HL-60 (cell line): Measurements from ENCODE around the gene TMEM140. TPM values are rescaled to one million over a fixed set of nuclear protein-coding genes. Genes with fewer than 3 reads are reported as not detected.

Experiments
- DNase-seq, 2 experiments: peaks; one replicate each; pipeline ENCODE4 v3.0.0-alpha.2; 2010 to 2020; ENCODE audit warnings: low read depth in 1 of 2, low spot score in 1 of 2
- H3K27ac ChIP-seq: fragments of 250-450 bp; sonication (Bioruptor Pico); replicated peaks from 2 replicates; pipeline ENCODE4 v1.5.1; 2020; ENCODE audit warnings: mild to moderate bottlenecking, moderate library complexity
- H3K27me3 ChIP-seq: fragments of 250-450 bp; sonication (Bioruptor Pico); 2 replicates; pipeline ENCODE4 v1.5.1; 2021; ENCODE audit warnings: mild to moderate bottlenecking, moderate library complexity; ENCODE audit not compliant: insufficient read depth, poor library complexity, severe bottlenecking
- H3K4me3 ChIP-seq: replicated peaks from 2 replicates; pipeline ENCODE4 v1.5.1; 2011; ENCODE audit warnings: mild to moderate bottlenecking, control low read depth, low read length; ENCODE audit not compliant: insufficient read depth
- CTCF ChIP-seq: IDR thresholded peaks from one replicate; pipeline ENCODE4 v1.5.1; 2011; ENCODE audit warnings: low read length, control low read depth, inconsistent platforms; ENCODE audit not compliant: insufficient read depth
- GABPA ChIP-seq: IDR thresholded peaks from 2 replicates; pipeline ENCODE4 v1.6.1; 2012; ENCODE audit warnings: low read depth
- POLR2AphosphoS5 ChIP-seq: IDR thresholded peaks from 2 replicates; pipeline ENCODE4 v1.6.1; 2012; ENCODE audit warnings: low read depth
- REST ChIP-seq: IDR thresholded peaks from 2 replicates; pipeline ENCODE4 v1.6.1; 2012; ENCODE audit warnings: low read depth; ENCODE audit not compliant: insufficient replicate concordance
- SPI1 ChIP-seq: IDR thresholded peaks from 2 replicates; pipeline ENCODE4 v1.6.1; 2012; ENCODE audit warnings: low read depth, mild to moderate bottlenecking, borderline replicate concordance
- microRNA-seq: library from miRNA; unstranded; fragments of <30 nt; microRNA quantifications from one replicate; pipeline ENCODE4, GENCODE V29; 2018

Gene TMEM140

GRCh38 chr7:135215180-135215579 lies 67.3 kb downstream of the TMEM140 start:
- TF ChIP-seq SPI1 (no peak), REST (no peak)
- Histone ChIP-seq H3K27me3 (no peaks in the 10 kb centered on the region), H3K27ac (no peak overlapping the region), H3K4me3 (no peak overlapping the region)
- DNase-seq = no peak

- no peaks in the 10 kb centered on the region for H3K27me3 ChIP-seq
- no peak for DNase-seq
Observed at GRCh38 chr7:135215698-135216097, 67.8 kb downstream of the TMEM140 start.

More at GRCh38 chr7:135215698-135216097, 67.8 kb downstream of the TMEM140 start:
- TF ChIP-seq GABPA (no peak), POLR2AphosphoS5 (no peak), REST (no peak), CTCF (no peak), SPI1 (no peak)
- Histone ChIP-seq H3K27ac (no peak overlapping the region), H3K4me3 (no peak overlapping the region)

Small RNA genes within 50 kb of the gene (microRNA-seq; reads per million reads assigned to microRNA genes)
- not detected for gene MIR6509
